Non-pigmented ciliary epithelial cell (primary cell): Measurements from ENCODE around the gene AQP12A.

Source experiments
- DNase-seq: peaks from one replicate; pipeline ENCODE4 v3.0.0-alpha.2; 2010; ENCODE audit warnings: low read depth

The AQP12A gene

DNA sequence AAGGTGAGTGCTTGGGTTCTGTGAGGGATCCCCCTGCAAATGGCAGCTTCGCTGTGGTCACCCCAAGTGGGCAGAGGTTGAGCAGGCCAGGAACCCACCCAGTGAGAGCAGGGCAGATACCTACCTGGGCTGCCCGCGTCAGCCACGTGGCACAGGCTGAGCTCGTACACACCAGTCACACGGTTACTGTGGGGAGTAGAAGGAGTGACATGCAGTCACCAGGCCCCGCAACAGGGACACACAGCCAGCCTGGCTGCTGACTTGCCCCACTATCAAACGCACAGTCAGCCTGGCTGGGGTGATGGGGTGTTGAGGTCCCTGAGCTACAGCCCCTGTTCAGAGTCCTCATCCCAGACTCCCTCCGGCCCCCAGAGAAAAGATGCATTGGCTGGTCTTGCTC is 32.2 kb downstream of the AQP12A start:
- DNase-seq: no peak

DNA sequence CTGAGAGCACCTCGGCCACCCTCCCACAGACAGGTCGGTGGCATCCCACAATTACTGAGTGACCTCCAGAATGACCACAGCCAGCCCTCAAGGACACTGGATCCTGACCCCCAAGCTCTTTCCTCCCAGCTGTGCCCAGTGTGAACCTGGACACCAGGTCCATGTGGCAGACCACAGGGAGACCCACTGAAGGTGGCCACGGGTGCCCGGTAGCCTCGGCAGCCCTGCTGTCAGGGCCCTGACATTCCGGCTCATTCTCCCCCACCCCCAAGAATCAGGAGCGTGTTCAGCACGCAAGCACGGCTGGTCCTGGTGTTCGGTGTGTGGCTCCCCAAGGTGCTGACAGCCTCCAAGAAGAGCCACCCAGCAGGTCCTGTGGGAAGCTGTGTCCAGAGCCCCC is 32.8 kb downstream of the AQP12A start:
- no peak for DNase-seq

DNA sequence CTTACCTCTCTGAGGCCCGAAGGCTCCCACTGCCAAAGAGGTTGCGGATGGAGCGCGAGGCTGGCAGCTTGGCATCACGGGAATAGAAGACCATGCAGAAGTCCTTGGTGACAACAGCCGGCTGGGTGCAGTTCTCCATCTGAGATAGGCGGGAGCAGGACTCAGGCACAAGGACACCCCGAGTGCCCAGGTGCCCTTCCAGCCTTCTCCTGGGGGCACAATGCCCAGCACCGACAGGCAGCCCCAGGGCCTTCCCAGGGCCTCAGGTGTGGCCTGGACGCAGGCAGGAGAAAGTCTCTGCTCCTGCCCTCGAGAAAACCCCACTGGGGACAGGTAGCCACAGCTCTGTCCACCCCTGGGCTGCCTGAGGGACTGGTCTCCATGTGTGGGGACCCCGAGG is 33.6 kb downstream of the AQP12A start:
- no peak for DNase-seq

DNA sequence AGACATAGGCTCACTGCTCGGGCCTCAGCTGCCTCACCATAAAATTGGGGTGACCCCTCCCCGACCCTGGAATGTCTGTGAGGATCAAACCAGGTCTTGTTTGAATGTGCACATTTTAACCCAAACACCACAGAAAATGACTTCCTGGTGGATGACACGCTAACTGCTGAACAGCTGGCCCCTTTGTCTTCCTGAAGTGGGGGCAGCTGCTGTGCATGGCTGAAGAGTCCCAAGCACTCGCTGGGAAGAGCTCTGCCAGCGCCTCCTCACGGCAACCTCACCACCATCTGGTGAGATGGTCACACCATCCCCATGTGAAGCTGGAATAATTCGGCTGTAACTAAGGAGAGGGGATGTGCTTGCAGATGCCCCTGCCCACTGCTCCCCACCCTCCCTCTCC is 34.0 kb downstream of the AQP12A start:
- no peak for DNase-seq

DNA sequence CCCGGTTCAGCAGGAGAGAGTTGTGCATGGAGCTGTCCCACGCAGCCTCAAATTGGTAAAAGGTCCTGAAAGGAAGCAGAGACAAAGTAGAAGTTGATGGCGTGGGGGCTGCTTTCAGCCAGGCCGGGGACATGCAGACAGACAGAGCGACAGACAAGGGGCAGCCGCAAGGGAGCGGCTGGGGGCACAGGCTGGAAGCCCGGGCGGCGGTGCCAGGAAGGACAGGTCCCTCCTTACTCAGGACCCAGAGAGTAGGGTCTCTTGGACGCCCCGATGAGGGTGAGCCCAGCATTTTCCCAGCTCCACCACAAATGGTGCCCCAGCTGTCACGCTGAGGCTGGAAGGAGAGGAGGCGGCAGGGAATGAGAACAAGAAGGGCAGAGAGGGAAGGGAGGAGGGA is 35.2 kb downstream of the AQP12A start:
- DNase-seq: no peak

DNA sequence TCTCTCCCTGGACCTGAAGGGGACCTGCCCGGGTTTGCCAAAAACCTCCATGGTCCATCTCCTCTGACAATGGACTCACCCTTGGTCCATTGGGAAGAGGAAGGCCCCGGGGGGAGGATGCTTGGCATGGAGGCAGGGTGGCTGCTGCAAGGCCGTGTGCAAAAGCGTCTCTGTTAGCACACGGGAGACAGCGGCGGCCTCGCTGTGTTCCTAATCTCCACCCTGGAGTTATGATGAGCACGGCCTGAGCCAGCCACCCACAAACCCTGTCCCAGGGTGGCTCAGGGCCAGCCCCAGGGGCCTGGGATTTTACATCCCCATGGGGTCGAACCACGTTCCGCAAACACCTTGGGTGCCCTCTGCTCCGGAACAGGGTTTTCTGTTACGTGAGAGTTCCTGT is 35.8 kb downstream of the AQP12A start:
- DNase-seq: no peak

DNA sequence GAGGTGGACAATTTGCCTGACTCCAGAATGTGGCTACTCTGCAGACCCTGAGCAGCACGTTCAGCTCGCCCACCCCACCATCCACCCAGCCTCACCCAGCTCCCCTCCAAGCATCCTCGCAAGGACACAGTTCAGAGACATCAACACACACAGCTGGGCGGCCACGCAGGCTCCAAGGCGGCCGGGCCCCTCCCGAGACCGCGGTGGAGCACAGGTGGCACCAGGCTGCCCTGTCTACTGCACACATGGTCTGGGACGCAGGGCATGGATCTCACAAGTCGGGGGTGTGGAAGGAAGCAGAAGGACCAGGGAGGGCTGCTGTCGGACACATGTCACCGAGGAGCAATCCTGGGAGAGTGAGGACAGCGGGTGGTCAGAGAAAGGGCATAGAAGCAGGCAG is 36.2 kb downstream of the AQP12A start:
- DNase-seq: no peak

DNA sequence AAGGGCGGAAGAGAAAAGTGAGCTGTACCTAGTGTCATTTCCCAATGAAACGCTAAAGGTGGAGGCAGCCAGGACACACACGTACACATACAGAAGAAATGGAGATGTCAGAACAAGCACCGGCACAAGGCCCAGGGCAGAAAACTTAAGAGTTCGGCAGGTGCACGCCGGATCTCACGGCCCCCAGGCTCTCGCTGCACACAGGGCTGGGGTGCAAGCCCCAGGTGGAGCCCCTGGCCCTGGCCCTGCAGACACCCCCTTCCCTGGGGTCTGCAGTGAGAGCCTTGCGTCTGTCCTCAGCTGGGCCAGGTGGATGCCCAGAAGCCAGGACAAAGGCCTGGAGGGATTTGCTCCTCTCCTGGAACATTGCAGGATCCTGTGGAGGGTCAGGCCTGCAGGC is 36.7 kb downstream of the AQP12A start:
- DNase-seq: no peak

DNA sequence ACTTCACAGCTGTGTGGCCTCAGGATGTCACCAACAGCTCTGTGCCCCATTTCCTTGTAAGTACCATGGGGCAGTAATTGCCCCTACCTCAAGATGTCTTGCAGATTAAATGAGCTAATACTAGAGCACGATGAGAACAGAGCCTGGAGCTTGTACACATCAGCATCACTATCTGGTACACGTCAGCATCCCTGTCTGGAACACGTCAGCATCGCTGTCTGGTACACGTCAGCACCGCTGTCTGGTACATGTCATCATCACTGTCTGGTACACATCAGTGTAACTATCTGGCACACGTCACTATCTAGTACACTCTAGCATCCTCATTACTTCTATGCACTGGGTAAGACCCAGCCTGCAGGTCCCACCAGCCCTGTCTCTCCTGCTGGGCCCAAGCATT is 37.2 kb downstream of the AQP12A start:
- no peak for DNase-seq

DNA sequence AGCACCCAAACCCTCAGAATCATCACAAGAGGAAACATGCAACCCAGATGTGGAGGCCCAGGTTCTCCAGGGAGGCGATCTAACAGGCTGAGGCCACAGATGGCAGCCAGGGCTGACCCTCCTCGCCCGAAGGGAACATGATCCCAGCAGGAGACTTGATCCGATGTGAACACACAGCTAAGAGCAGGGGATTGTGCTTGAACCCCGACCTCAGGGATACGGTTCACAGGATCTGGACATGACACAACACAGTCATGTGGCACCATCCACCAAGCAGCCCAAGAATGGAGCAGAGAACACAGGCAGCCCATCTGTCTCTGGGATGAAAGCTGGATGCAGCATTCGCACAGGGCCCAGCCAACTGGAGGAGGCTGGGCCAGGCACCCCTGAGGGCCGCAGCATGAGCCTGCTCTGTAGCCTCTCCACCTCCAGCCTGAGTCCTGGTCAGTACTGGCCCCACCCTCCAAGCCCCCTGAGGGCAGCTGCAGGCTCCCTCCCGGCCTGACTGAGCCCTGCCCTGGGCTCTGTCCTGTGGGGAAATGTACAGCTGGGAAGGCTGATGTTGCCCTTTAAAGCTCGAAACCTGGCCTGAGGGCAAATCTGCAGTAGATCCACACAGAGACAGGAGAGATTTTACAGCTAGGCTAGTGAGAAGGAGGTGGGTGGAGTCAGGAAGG is 39.0 kb downstream of the AQP12A start:
- DNase-seq: no peak

DNA sequence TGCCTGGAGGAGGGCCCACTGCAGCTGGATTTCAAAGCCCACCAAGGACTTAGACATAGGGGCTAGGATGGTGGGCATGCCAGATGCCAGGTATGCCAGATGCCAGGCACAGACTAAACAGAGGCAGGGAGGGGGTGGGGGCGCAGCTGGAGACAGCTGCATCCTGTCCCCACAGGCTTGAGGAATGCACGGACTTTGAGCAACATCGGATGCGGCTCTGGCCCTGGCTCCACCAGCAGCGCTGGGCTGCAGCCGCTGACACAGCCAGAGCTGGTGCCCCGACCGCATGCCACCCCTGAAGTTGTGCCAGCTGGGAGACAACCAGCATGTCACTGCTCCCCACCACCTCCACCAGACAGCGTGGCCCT is 39.5 kb downstream of the AQP12A start:
- DNase-seq: no peak

DNA sequence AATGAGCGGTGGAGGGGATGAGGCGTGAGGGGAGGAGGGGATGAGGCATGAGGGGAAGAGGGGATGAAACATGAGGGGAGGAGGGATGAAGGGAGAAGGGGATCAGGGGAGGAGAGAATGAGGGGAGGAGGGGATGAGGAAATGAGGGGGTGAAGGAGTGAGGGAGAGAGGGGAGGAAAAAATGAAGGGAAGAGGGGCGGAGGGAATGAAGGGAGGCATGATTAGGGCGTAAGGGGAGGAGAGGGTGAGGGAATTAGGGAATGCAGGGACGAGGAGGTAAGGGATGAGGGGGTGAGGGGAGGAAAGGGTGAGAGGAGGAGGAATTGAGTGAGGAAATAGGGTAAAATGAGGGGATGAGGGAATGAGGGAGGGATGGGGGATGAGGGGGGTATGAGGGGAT is 40.5 kb downstream of the AQP12A start:
- no peak for DNase-seq

DNA sequence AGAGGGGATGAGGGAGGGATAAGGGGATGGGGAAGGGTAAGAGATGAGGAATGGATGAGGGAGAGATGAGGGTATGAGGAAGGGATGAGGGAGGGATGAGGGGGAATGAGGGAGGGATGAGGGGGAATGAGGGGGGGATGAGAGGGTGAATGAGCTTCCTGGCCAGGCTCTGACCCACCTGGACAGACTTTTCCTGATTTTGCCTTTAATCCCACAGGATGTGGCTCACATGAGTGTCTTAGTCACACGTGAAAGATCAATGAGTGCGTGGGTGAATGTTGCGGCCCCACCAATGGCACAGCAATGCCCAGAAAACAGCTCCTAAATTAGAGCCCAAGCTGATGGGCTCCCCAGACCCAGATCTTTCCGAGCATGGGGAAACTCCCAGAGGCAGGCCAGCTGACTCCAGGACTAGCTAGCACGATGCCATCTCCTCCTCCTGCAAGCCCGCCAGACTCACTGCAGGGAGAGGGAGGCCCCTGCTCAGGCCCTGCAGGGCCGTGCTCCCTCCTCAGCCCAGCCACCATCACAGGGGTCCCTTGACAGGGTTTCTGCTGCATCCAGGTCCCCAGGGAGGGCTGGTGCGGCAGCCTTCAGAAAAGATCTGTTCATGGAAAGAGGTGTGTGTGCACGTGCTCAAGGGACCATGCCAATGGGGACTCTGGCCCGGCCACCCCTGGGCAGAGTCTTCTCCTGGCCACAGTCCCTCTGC is 41.4 kb downstream of the AQP12A start:
- no peak for DNase-seq

DNA sequence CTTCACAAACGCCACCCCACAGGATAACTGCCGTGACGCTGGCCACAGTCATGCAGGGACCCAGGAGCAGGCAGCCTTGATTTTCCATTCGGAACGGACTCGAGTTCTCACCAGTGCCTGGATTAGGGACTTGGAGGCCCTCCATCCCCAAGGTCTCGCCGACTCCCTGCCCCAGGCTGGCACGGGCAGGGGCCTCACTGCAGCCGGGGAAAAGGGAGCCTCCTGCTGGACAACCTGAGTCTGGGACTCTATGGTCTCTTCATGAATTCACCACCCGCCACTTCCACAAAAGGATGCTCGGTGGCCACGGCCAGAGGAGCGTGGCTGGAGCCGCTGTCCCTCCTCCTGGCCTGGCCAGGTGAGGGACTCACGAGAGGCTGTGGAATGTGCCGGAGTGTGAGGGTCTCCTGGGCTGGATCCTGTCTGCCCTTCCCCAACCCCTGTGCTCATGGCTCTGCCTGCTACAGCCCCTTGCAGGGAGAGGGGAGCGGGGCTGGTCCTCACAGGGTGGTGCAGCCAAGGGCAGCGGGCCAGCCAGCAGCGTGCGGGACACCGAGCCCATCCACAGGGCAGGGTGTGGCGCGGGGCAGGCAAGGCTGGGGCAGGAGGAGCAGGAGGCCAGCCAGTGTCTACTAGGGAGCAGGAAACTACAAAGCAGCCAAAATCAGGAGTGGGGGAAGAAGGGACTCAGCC is 42.3 kb downstream of the AQP12A start:
- no peak for DNase-seq

DNA sequence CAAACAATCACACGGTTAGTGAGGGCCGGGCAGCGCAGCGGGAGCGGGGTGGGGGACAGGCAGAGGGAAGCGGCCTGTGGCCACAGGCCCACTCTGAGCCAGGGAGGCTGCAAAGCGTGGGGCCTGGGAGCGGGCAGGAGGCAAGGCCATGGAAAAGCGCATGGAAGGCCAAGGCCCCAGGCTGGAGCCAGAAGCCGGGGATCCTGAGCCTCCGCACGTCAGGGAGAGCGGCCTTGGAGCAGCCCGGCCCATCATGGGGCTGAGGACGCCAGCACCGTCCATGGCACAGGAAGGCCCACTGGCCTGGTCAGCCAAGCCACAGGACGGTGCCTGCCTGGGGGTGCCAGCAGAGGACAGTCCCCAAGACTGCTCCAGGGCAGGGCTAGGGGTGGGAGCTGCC is 43.1 kb downstream of the AQP12A start:
- no peak for DNase-seq

DNA sequence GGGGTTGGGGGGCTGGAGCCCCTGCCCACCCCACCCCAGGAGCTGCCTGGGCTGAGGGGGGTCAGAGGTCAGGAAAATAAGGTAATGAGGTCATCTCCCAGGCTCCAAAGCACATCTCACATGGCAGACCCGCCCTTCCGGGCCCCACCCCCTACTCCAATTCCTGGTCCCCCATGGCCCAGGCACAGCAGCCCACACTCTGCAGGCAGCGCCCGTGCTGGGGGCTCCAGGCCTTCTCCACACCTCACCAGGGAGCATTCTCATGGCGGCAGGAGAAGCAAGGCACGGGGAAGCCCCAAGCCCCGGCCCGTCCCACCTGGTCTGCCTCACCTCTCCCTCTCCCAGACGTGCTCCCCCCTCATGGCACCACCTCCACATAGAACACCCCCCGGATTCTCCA is 43.8 kb downstream of the AQP12A start:
- no peak for DNase-seq

DNA sequence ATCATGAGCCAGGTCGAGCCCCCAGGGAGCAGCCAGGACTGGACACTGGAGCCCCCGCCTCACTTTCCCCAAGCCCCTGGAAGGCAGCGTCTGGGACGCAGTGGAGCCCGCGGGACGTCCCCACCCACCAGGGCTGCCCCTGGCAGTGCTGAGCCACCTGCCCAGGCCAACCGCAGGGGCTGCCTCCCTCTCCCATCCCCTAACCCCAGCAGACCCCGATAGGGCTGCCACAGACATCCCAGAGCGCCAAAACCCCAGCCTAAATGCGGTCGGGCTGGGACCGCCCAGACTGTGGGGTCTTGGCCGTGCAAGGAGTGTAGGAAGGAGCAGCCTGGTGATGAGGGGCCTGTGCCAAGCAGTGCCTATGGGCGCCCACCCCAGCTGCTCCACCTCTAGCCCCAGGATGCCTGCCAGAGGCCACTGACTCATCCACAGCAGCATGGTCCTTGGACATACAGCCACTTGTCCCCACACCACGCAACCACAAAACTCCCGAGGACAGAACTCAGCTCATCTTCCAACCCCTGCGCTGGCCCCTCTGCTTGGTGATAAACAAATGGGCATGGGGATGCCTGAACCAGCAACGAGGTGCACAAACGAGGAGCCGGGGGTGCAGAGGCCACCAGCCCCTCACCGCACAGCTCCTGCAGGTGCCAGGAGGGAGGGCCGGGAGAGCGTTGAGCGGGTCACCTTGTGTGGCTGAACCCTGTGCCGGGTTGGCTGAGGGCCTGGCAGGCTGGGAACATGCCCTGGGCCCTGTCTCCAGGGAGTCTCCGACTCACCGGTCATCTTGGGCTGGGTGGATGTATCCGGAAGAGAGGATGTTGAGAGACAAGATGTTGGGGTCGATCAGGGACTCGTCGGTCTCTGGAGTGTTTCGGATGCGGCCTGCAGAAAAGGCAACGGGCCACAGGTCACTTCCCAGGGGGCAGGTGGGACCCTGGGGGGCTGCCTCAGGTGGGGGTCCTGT is 44.9 kb downstream of the AQP12A start:
- no peak for DNase-seq

DNA sequence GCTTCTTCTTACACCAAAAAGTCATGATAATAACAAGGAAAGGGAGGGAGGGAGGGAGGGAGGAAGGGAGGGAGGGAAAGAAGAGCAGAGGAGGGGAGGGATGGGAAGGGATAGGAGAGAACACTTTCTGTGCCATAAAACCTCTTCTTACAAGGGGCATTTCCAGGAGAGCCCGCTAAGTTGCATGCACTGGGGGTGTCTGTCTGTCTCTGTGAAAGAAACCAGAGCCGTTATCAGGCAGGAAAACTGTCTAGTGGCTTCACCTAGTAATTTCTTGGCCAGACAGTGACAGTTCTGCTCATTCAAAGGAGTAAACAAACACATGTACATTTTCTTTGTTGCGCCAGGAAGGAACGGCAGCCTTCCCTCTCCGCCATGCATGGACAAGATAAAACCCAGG is 45.8 kb downstream of the AQP12A start:
- DNase-seq: no peak

DNA sequence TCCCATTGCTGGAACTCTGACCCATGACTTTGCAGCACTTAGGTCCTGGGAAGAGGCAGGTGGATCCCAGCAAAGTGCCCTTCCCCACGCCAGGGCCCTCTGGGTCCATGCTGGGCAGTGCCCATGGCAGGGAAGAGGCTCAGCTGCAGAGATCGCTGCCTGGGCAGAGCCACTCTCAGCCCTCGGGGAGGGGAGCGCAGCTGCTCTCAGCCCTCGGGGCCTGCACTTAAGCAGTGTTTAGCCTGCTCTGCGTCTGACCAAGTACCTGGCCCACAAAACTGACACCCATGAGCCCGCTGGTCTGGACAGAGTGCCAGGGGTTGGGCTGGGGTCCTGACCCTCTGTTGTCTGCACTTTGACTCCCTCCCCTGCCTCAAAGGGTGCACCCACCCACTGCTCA is 46.3 kb downstream of the AQP12A start:
- DNase-seq: no peak

DNA sequence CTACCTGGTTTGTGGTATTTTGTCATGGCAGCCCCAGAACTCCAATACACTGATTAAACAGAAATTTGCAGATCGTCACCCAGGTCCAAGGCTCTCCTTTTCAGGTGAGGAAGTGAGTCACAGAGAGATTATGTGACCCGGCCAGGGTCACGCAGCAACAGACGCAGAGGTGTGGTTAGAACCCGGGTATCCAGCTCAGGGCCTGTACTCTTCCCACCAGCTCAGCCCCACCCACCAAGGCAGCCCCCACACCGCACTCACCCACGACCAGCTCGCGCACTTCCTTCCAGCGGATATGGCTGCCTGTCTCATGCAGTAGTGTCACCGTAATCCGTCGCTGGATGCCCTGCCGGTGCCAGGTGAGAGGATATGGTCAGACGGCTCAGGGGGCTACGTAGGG is 48.1 kb downstream of the AQP12A start:
- DNase-seq: no peak

DNA sequence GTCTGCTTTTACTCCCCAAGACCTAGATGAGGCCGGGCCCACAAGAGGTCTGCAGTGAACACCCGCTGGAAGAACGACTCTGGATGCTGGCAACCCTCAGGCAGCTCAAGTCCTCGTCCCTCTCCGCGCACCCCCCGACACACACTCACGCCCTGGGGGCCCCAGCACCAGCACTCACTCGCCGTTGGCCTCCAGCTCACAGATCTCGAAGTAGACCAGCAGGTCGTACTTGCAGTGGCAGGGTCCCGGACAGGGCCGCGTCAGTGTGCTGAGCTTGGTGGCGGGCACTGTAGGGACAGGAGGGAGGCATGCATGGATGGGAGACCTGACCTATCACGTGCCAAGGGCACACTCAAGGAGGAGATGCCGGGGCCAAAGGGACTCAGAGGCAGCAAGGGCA is 49.4 kb downstream of the AQP12A start:
- no peak for DNase-seq

DNA sequence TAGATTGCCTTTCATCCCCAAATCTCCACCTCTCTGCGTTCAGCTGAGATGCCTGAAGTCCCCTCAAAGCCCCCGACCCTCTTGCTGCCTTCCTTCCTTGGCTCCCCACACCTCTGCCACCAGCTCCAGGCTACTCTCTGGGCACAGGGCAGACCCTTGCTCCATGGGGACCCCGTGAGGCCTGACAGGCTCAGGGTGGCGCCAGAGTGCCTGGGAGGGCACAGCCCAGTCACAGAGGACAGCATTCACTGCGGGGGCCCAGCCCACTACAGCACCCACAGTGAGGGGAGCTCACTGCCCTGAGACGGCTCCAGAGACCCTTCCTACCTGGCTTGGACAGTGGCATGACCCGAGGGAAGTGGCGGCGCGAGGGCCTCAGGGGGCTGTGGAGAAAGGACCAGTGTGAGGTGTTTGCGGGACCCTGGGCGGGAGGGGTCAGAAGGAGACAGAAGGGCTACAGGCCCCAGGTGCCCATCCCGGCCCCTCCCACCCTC is 51.0 kb downstream of the AQP12A start:
- DNase-seq: no peak
